B cell (primary cell): Measurements from ENCODE around the gene ZFP92. TPM values are rescaled to one million over a fixed set of nuclear protein-coding genes. Genes with fewer than 3 reads are reported as not detected.

Experiments used
- ATAC-seq: fragments of 200-7000 bp; cut with Tn5 transposase; one replicate; pipeline ENCODE4 v1.10.0; 2021; ENCODE audit warnings: low read depth, mild to moderate bottlenecking, moderate number of reproducible peaks, moderate library complexity
- CTCF ChIA-PET: fragments of 350-600 bp; sonication (Branson Sonifier 250); formaldehyde crosslinking; loops from one replicate; lab custom pipeline; 2021; ENCODE audit warnings: antibody characterized with exemption, inconsistent platforms; lab: Charles Lee
- POLR2A ChIA-PET: fragments of 350-600 bp; sonication (Branson Sonifier 250); formaldehyde crosslinking; loops from one replicate; lab custom pipeline; 2021; ENCODE audit warnings: antibody characterized with exemption; lab: Charles Lee
- DNase-seq: peaks from one replicate; pipeline ENCODE4 v3.0.0; 2013
- H2AFZ ChIP-seq: 2 replicates; pipeline ENCODE4 v1.6.1; 2012; ENCODE audit warnings: mild to moderate bottlenecking, low read depth, low read length; ENCODE audit not compliant: insufficient read depth, poor library complexity, severe bottlenecking
- H3K27ac ChIP-seq, 2 donors: 1 replicate in 1 of 2; 2 replicates in 1 of 2; pipeline ENCODE4 v1.5.1; 2012 to 2013; ENCODE audit warnings: low read length in 2 of 2, mild to moderate bottlenecking in 2 of 2, moderate library complexity in 1 of 2
- H3K27me3 ChIP-seq, 4 experiments: fragments of 200-600 bp in 1 of 4; sonication (generic) in 1 of 4; replicated peaks in 1 of 4; 1 replicate in 2 of 4; 2 replicates in 2 of 4; pipeline versions ENCODE4 v1.6.1 to v1.7.0; 2013 to 2016; ENCODE audit warnings: low read length in 3 of 4, mild to moderate bottlenecking in 2 of 4, mixed read lengths in 1 of 4, moderate library complexity in 1 of 4; ENCODE audit not compliant: insufficient read depth in 4 of 4, control insufficient read depth in 3 of 4; ENCODE audit errors: control extremely low read depth in 1 of 4
- H3K36me3 ChIP-seq, 2 experiments: replicated peaks in 1 of 2; 1 replicate in 1 of 2; 2 replicates in 1 of 2; pipeline versions ENCODE4 v1.6.1 to v1.7.1; 2013; ENCODE audit warnings: low read length in 1 of 2; ENCODE audit not compliant: insufficient read depth in 2 of 2, control insufficient read depth in 1 of 2; ENCODE audit errors: control extremely low read depth in 1 of 2, extremely low read depth in 1 of 2
- H3K4me1 ChIP-seq, 2 donors: fragments of 200-600 bp in 1 of 2; sonication (generic) in 1 of 2; 1 replicate in 1 of 2; 2 replicates in 1 of 2; pipeline versions ENCODE4 v1.5.1 to v1.6.1; 2013 to 2017; ENCODE audit warnings: low read length in 2 of 2; ENCODE audit not compliant: control insufficient read depth in 2 of 2, insufficient read depth in 2 of 2
- H3K4me2 ChIP-seq: replicated peaks from 2 replicates; pipeline ENCODE3; 2012; ENCODE audit warnings: mild to moderate bottlenecking, low read depth, low read length; ENCODE audit not compliant: poor library complexity, severe bottlenecking
- H3K4me3 ChIP-seq, 5 experiments: fragments of 200-600 bp in 1 of 5; sonication (generic) in 1 of 5; 1 replicate in 3 of 5; 2 replicates in 2 of 5; pipeline versions ENCODE4 v1.5.1 to v1.7.0; 2011 to 2016; ENCODE audit warnings: low read length in 4 of 5, mild to moderate bottlenecking in 4 of 5, low read depth in 2 of 5, control low read depth in 1 of 5, moderate library complexity in 1 of 5; ENCODE audit not compliant: insufficient read depth in 1 of 5; ENCODE audit errors: control extremely low read depth in 1 of 5, extremely low read depth in 1 of 5
- H3K79me2 ChIP-seq: fragments of 200-600 bp; sonication (generic); one replicate; pipeline ENCODE4 v1.6.0; 2016; ENCODE audit warnings: low read length; ENCODE audit not compliant: control insufficient read depth, insufficient read depth
- H3K9ac ChIP-seq: fragments of 200-600 bp; sonication (generic); 2 replicates; pipeline ENCODE4 v1.6.1; 2017; ENCODE audit warnings: mild to moderate bottlenecking, low read length, moderate library complexity
- H3K9me3 ChIP-seq, 3 donors: one replicate each; pipeline versions ENCODE4 v1.6.1 to v1.7.1; 2013; ENCODE audit warnings: low read length in 2 of 3; ENCODE audit not compliant: control insufficient read depth in 2 of 3, insufficient read depth in 1 of 3; ENCODE audit errors: control extremely low read depth in 1 of 3
- H4K20me1 ChIP-seq: 2 replicates; pipeline ENCODE4 v1.6.0; 2012; ENCODE audit warnings: mild to moderate bottlenecking, low read length; ENCODE audit not compliant: insufficient read depth, control insufficient read depth, poor library complexity, severe bottlenecking
- H3K27ac Mint-ChIP-seq: one replicate; pipeline ENCODE4 v1.8.0; 2021; ENCODE audit warnings: mixed read lengths
- H3K27me3 Mint-ChIP-seq: one replicate; pipeline ENCODE4 v1.8.0; 2021; ENCODE audit warnings: mixed read lengths
- H3K4me1 Mint-ChIP-seq: one replicate; pipeline ENCODE4 v1.8.0; 2021; ENCODE audit warnings: mixed read lengths
- H3K4me3 Mint-ChIP-seq: one replicate; pipeline ENCODE4 v1.8.0; 2021; ENCODE audit warnings: mixed read lengths
- H3K9me3 Mint-ChIP-seq: one replicate; pipeline ENCODE4 v1.8.0; 2022; ENCODE audit warnings: mixed read lengths; ENCODE audit not compliant: insufficient read depth
- CTCF ChIP-seq: fragments of 200-600 bp; IDR thresholded peaks from one replicate; pipeline ENCODE4 v1.8.0; 2022; ENCODE audit warnings: antibody characterized with exemption, mild to moderate bottlenecking
- EZH2 ChIP-seq: IDR thresholded peaks from 2 replicates; pipeline ENCODE4 v1.6.1; 2012; ENCODE audit warnings: borderline replicate concordance, low read depth, mild to moderate bottlenecking, moderate library complexity, low read length; ENCODE audit not compliant: insufficient read depth, poor library complexity, severe bottlenecking
- WGBS: methylation state at CpG from one replicate; pipeline ENCODE4 v1.1.5; 2013; ENCODE audit warnings: missing lambda C conversion rate; ENCODE audit not compliant: insufficient coverage; 5-methylcytosine and 5-hydroxymethylcytosine counted together
- intact Hi-C: fragments of 100-400 bp; cut with micrococcal nuclease; formaldehyde crosslinking; loops from one replicate; pipeline ENCODE4 v1.10.0; 2022
- polyA plus RNA-seq: library from polyadenylated mRNA; depleted of rRNA; stranded (reverse); fragments of >200 nt; gene quantifications from 2 replicates; pipeline ENCODE4 v1.2.3, GENCODE V29; 2012
- total RNA-seq, 2 donors: library from RNA; stranded (reverse); fragments of 120-200 nt in 1 of 2; gene quantifications; 1 replicate in 1 of 2; 2 replicates in 1 of 2; pipeline versions ENCODE4 v1.2.3 to v1.2.4, GENCODE V29; 2013 to 2022

ZFP92 gene
- total and polyA plus RNA-seq, 2 donors (not counting 1 experiment from before 2014, with no cell fraction given): 0.24 to 1.6 TPM

- no peaks in the 10 kb centered on the region for H4K20me1 ChIP-seq
- TF ChIP-seq CTCF: no peak
- no peak for TF ChIP-seq EZH2
- no peak overlapping the region for H2AFZ ChIP-seq
- no peak overlapping the region for H3K4me2 ChIP-seq
- no peak overlapping the region for H3K4me3 Mint-ChIP-seq
- H3K27me3 Mint-ChIP-seq: peaks cover 5% of the 10 kb centered on the region
- no peaks in the 10 kb centered on the region for H3K27me3 ChIP-seq
- H3K27ac Mint-ChIP-seq: no peak overlapping the region
- no peaks in the 10 kb centered on the region for H3K36me3 ChIP-seq
- H3K27ac ChIP-seq: no peak overlapping the region
- ATAC-seq: no peak
- CTCF ChIA-PET: no interaction called here
- H3K4me3 ChIP-seq: no peak overlapping the region
- intact Hi-C loops: no loop called here
- no peak overlapping the region for H3K9ac ChIP-seq
- no peaks in the 10 kb centered on the region for H3K79me2 ChIP-seq
- no peaks in the 10 kb centered on the region for H3K9me3 Mint-ChIP-seq
- DNase-seq: no peak
- H3K4me1 Mint-ChIP-seq: no peaks in the 10 kb centered on the region
- WGBS: no CpG with 5 or more reads among the region's 4 CpGs
- POLR2A ChIA-PET: no interaction called here
- no peaks in the 10 kb centered on the region for H3K9me3 ChIP-seq
- no peaks in the 10 kb centered on the region for H3K4me1 ChIP-seq
Measured at GRCh38 chrX:153365670-153366069, 45.6 kb upstream of the ZFP92 start.

DNA sequence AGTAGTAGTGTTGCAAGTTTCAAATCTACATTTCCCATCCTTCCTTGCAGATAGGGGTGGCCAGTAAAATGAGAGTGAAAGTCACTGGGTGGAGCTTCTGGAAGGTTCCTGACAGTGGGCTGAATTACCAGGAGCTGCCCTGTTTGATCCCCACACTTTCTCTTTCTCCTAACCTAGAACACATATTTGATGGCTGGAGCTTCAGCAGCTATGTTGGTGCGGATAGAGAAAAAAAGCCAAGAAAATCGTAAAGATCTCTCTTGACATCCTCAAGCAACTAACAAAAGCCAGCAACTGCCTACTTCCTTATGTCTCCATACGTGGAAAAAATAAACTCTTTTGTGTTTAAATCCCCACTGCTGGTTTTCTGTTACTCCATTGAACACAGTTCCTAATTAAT lies 45.2 kb upstream of the ZFP92 start:
- Histone ChIP-seq H3K4me2 (no peak overlapping the region), H4K20me1 (no peaks in the 10 kb centered on the region), H3K9ac (no peak overlapping the region), H3K36me3 (no peaks in the 10 kb centered on the region), H2AFZ (no peak overlapping the region), H3K27me3 (no peaks in the 10 kb centered on the region), H3K4me3 (no peak overlapping the region), H3K9me3 (no peaks in the 10 kb centered on the region), H3K27ac (no peak overlapping the region), H3K79me2 (no peaks in the 10 kb centered on the region), H3K4me1 (no peaks in the 10 kb centered on the region)
- Mint-ChIP-seq H3K27me3 (peaks cover 6% of the 10 kb centered on the region), H3K9me3 (no peaks in the 10 kb centered on the region), H3K27ac (no peak overlapping the region), H3K4me3 (no peak overlapping the region), H3K4me1 (no peaks in the 10 kb centered on the region)
- DNase-seq (no peak), ATAC-seq (no peak)
- intact Hi-C loops: no loop called here
- ChIA-PET POLR2A (no interaction called here), CTCF (no interaction called here)
- TF ChIP-seq EZH2 (no peak), CTCF (no peak)
- WGBS: no CpG with 5 or more reads among the region's 3 CpGs
